DMS79 treated with DMSO at 0.1 percent for 48 hours (cell line): Measurements from ENCODE around the gene SHQ1.

Experiments
- DNase-seq: peaks from one replicate; lab custom pipeline; 2025; lab: John Stamatoyannopoulos, UW

SHQ1 gene

GRCh38 chr3:72848703-72849081 is 447 bp upstream of the SHQ1 start:
- DNase-seq, result peak; percentile 26

DNA sequence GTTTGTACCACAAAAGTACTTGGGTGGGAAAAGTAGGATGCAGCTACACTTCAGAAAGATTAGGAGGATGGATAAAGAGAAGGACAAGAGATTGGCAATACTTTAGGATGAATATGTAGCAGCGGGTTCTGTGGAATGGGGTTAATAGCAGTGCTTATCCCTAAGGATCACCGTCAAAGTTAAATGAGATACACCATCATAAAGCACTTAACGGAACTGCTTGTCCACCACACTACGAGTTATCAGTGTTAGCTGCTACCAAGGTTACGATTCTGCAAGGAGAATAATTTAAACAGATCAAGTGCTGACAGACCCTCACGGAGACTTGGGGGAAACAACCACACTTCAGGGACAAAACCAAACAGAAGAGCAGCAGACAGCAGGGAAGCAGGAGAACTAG is 963 bp downstream of the SHQ1 start:
- no peak for DNase-seq

DNA sequence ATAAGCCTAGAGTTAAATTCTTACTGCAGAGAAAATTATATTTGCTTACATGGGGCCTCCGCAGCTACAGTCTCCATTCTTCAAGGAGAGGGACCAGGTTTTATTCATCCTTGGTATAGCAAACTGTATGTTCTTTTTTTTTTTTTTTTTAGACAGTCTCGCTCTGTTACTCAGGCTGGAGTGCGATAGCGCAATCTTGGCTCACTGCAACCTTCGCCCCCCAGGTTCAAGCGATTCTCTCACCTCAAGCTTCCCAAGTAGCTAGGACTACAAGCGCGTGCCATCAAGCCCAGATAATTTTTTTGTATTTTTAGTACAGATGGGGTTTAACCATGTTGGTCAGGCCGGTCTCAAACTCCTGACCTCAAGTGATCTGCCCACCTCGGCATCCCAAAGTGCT is 2.1 kb downstream of the SHQ1 start:
- DNase-seq, result no peak

DNA sequence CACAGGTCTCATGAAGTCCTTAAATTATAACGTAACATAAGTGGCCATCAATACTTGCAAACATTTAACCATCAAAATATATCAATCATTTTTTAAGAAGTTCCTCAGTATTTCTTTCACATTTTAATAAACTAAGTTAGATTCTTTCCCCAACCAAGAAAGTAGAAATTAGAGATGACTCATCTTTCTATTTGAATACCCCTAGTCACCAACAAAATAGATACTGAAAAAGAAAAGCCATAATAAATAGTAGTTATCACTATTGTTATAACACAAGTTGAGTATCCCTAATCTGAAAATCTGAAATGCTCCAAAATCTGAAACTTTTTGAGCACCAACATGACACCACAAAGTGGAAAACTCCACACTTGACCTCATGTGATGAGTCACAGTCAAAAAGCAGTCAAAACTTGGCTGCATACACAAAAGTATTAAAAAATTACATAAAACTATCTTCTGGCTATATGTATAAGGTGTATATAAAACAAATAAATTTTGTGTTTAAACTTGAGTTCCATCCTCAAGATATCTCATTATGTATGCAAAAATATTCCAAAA is 3.7 kb downstream of the SHQ1 start:
- DNase-seq, result no peak

- DNase-seq, result no peak
Observed at GRCh38 chr3:72839057-72839456, 9.2 kb downstream of the SHQ1 start.

DNA sequence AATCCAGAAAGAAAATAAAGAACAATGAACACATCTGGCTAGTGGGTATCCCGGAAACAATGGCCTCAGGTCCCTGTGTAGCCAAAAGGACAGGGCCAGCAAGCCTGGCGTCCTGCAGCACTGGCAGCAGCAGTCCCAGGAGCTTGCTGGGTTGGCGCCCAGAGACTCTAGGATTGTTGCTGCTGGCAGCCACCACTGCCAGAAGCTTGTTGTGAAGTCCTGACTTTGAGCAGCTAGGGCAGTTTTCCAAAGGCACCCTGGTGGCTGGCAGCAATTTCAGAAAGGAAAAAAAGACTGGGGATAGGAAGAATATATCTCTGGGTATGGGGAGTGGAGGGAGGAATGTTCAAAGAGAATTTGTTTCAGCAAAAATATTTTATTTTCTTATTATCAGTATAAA is 11.3 kb downstream of the SHQ1 start:
- no peak for DNase-seq

DNA sequence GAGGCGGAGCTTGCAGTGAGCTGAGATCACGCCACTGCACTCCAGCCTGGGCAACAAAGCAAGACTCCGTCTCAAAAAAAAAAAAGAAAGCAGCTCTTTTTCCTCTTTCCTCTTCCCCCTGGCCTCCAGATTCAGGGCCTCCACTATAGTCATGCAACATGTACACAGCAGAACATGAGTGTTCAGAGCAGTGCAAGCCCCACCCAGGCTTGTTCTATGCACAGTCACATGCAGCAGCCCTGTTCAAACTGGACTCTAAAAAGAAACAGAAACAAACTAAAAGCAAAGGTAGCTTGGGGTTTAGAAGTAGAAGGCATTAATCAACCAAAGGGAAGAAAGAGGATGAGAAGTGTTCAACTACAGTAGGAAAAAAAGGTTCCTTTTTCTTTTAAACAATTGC is 11.8 kb downstream of the SHQ1 start:
- no peak for DNase-seq

DNA sequence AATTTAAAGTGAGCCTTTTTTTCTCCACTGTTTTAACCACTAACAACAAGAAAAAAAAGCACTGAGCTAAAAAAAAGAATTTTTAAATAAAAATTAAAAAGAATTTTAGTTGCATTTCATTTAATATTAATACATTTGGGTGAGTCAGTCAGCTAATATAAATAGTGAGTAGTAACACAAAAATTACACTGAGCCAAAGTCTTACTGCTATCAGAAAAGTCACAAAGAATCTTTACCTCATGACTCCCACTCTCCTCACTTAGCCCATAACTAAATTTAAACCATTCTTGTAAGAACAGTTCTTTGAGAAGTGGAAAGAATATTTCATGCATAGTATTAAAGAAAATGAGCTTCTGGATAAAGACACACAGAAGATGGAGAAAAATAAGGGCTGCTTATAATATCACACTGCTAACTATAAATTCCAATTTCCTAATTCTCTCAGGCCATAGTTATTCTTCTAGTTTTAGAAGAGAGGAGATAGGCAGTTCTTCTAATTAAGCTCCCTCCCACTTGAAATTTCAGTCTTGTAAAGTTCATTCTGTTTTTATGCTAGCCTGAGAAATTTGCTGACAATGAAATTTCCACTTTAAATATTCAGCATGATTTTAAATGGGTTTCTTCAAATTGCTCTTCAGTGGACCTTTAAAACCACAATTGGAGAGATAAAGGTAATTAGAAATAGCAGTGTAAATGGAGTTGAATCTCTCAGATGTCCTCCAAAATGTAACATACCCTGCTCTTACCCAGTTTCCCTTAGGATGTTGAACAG is 17.6 kb downstream of the SHQ1 start:
- DNase-seq, result no peak

GRCh38 chr3:72829701-72830100 is 18.5 kb downstream of the SHQ1 start:
- no peak for DNase-seq

DNA sequence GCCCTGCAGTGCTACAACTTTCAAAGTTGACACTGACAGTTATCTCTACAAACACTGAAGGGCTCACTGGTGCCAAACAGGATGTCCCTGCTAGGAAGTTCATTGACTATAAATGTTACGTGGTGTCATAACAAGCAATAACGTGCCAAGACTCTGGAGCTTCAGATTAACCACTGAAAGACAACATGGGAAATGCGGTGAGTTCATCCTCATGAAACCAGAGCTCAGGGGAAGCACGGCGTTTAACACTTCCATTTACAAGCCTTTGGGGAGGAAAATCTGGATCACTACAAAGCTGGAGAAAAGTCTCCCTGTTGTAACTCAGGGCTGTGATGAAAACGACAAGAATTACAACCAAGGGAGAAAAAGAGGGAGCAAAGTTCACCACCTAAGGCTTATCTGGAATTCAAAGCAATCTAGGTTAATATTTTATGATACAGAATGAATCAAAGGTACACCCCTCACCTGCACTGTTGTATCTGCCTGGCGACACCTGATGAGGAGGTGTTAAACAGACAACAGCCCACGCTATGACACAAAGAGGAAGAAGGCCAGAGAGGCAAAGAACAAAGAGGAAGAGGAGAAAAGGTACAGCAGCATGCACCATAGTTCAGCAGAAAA is 27.0 kb downstream of the SHQ1 start:
- DNase-seq, result no peak

DNA sequence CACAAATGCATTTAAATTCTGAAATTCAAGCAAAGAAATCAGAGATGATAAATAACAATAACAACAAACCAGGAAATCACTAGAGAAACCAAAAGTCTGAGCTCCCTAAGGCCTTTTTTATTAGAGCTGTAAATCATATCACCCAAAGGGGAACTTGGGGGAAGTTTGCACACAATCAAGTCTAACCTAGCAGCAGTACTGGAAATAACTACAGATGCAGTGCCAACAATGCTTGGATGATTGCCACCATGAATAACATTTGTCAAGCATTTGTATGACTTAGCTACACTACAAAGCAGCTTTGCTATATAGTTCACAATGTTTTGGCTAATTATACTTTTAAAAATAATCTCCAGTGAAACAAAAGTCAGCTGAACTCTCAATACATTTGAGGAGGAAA is 27.8 kb downstream of the SHQ1 start:
- no peak for DNase-seq

- DNase-seq, result no peak
Observed at GRCh38 chr3:72818905-72819304, 29.3 kb downstream of the SHQ1 start.

- no peak for DNase-seq
Observed at GRCh38 chr3:72818092-72818773, 30.0 kb downstream of the SHQ1 start.

DNA sequence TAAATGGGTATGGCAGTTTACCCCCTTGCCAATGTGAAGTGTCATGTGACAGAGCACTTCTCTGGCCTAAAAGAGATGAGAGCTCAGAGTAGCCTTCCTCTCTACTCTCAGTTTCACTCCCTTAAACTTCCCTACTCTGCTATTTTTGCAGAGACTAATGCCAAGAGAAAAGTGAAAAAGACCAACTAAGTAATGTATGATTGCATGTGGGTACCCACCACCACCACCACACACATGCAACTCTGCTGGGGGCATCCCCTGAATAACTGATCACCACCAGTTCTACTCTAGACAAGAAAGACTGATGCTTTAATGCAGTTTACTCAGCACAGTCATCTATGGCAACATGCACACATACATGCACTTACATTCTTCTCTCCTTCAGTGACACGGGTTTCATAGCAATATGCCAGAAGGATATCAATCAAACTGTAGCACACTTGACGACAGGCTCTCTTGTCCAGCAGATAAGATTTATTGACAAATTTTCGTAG is 31.3 kb downstream of the SHQ1 start:
- DNase-seq, result no peak

DNA sequence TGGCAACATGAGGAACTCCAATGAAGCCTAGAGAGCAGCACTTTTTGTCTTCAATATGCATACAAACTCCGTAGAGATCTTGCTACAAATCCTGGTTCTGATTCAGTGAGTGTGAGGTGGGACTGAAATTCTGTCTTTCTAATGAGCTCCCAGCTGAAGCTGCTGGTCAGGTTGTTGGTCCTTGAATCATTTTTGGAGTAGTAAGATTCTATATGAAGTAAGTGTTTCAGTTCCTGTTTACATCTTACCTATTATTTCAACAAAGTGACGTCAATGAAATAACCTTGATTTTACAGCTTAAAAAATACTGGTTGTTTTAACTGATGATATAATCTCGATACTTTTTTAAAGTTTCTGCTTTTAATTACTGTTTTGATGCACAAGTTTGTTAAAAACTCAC is 33.9 kb downstream of the SHQ1 start:
- DNase-seq, result no peak

- no peak for DNase-seq
Observed at GRCh38 chr3:72812201-72812600, 36.0 kb downstream of the SHQ1 start.

- DNase-seq, result no peak
Observed at GRCh38 chr3:72811571-72811970, 36.7 kb downstream of the SHQ1 start.

DNA sequence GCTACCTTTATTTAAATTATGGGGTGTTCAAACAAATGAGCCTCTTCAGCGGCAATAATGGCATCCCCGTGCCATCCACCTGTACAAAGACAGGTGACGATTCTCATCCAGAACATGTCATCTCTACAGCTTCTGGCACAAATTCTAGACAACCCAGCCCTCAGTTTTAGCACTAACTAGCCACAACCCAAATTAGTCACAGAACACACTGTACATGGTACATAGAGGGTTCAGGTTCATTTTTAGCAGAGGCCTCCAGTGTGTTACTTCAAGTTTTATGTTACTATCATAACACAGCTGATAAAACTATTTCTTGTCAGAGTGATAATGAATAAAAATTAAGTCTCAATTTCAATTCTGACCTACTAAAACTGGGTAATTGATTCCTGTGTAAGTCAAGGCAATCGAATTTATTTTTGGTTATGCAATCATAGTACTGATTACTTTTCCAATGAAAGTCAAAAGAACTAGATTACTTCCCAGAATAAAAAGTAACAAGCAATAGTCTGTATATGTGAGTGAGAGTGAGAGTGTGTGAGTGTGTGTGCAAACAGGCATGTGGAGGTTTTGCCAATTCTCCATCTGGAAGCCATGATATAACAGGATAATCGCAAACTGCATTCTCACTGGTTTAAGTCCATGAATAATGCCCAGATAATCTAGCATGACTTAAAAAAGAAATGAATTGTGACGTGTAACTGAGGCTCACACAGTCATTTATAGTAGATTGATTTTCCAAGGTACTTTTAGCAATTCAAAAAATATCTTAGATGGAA is 37.4 kb downstream of the SHQ1 start:
- DNase-seq, result no peak

GRCh38 chr3:72810063-72810462 is 38.2 kb downstream of the SHQ1 start:
- DNase-seq, result no peak

- no peak for DNase-seq
Observed at GRCh38 chr3:72804361-72804760, 43.9 kb downstream of the SHQ1 start.

- DNase-seq, result no peak
Observed at GRCh38 chr3:72803573-72803972, 44.7 kb downstream of the SHQ1 start.

- DNase-seq, result no peak
Observed at GRCh38 chr3:72802001-72802400, 46.2 kb downstream of the SHQ1 start.
